Epithelial cell of proximal tubule (primary cell): ENCODE measurements around the gene ALKBH1. TPM values are rescaled to one million over a fixed set of nuclear protein-coding genes. Genes with fewer than 3 reads are reported as not detected.
"Not testable (repeated sequence)": the region's sequence is repeated elsewhere in the genome, so short reads cannot be mapped to it uniquely, and the experiment has no call there.

Experiments
- DNase-seq: peaks from one replicate; pipeline ENCODE4 v3.0.0-alpha.2; 2011; ENCODE audit warnings: low read depth
- H3K4me3 ChIP-seq: 2 replicates; pipeline ENCODE4 v1.5.1; 2011; ENCODE audit warnings: low read depth, mild to moderate bottlenecking, low read length
- total RNA-seq: library from RNA; depleted of rRNA; stranded (reverse); fragments of >200 nt; gene quantifications from 2 replicates; pipeline ENCODE4 v1.2.3, GENCODE V29; 2015
- TF ChIP-seq, protein P1 (sequence below): conservative IDR thresholded peaks from 2 replicates; pipeline ENCODE4 v1.5.1; 2012; ENCODE audit warnings: low read depth, mild to moderate bottlenecking, low read length

Gene ALKBH1, protein sequence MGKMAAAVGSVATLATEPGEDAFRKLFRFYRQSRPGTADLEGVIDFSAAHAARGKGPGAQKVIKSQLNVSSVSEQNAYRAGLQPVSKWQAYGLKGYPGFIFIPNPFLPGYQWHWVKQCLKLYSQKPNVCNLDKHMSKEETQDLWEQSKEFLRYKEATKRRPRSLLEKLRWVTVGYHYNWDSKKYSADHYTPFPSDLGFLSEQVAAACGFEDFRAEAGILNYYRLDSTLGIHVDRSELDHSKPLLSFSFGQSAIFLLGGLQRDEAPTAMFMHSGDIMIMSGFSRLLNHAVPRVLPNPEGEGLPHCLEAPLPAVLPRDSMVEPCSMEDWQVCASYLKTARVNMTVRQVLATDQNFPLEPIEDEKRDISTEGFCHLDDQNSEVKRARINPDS
- 7.3 and 12.0 TPM in 2 replicates for total RNA-seq

DNA sequence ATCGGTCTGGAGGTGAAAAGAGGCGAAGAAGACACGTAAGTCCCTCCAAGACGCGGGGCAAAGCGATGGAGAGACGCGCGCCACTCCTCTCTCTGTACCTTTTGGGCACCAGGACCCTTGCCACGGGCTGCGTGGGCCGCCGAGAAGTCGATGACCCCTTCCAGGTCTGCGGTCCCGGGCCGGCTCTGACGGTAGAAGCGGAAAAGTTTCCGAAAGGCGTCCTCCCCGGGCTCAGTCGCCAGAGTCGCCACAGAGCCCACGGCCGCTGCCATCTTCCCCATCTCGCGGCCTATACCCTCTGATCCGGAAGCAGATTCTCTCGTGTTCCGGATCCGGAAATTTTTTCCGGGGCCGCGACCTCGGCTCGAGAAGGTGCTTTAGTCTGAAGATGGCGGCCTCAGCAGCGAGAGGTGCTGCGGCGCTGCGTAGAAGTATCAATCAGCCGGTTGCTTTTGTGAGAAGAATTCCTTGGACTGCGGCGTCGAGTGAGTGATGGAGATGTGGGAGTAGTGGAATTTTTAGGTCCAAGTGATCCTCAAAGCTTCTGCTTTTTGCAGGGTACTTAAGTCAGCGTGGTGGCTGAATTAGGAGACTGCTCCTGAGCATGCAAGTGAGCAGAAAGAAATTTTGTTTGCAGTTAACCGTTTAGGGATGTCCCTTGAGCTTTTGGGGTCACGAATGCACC lies at the start of gene ALKBH1, which contains the start of gene SLIRP:
ALKBH1 (minus strand) TSS at position 300 of the 685 bp plus-strand sequence; CDS start at position 281, 19 bp downstream.
SLIRP (plus strand) TSS at position 380 of the 685 bp plus-strand sequence; CDS start at position 389, 9 bp downstream.
- DNase-seq = no peak
- TF ChIP-seq, protein P1, sequence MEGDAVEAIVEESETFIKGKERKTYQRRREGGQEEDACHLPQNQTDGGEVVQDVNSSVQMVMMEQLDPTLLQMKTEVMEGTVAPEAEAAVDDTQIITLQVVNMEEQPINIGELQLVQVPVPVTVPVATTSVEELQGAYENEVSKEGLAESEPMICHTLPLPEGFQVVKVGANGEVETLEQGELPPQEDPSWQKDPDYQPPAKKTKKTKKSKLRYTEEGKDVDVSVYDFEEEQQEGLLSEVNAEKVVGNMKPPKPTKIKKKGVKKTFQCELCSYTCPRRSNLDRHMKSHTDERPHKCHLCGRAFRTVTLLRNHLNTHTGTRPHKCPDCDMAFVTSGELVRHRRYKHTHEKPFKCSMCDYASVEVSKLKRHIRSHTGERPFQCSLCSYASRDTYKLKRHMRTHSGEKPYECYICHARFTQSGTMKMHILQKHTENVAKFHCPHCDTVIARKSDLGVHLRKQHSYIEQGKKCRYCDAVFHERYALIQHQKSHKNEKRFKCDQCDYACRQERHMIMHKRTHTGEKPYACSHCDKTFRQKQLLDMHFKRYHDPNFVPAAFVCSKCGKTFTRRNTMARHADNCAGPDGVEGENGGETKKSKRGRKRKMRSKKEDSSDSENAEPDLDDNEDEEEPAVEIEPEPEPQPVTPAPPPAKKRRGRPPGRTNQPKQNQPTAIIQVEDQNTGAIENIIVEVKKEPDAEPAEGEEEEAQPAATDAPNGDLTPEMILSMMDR = no peak
- peak within 1 kb of the TSS; percentile 99 for H3K4me3 ChIP-seq

DNA sequence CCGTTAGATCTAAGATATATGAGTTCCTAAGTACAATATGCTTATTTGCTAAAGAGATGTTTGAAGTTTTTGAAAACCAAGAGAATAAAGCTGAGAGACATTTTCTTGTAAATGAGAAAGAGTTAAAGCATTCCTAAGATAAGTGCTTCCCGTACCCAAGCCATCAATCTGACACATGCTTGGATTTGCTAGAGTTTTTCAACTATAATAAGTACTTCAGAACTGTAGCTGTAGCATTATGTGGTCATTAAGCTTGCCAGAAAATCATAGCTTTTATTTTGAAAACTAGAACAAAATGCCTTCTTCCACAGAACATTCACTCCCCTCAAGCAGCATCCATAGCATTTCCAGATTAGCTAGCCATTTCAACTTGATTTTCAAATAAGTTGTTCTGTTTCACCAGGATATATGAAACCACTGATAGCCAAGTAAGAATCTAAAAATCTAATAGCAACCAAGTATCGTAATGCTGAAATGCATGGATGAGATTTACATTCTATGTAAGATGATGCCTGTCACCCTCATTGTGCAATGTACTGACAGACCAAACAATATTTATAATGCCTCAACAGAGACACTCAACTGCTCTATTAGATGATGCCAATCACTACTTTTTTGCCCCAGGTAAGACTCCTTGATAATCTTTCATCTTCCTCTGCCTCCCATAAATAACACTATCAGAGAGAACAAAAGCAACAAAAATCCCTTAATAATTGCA lies 45.1 kb upstream of the ALKBH1 start:
- DNase-seq = no peak
- TF ChIP-seq, protein P1 = no peak
- no peak overlapping the region for H3K4me3 ChIP-seq

DNA sequence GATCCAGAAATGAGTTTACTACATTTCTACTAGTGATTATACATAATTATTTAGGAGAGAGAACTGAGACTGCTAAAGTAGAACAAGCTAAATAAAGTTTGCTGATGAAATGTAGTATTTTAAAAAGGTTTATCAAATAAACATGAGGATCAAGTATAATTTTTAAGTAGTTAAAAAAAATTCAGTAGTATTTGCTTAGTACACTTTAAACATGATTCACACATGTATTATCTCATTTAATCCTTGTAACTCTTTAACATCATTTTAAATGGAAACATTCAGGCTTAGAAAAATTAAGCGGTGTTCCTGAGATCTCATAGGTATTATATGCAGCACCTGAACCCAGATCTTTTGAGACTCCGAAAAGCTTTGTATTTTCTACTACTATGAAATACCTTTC lies 44.4 kb upstream of the ALKBH1 start:
- TF ChIP-seq, protein P1 = no peak
- H3K4me3 ChIP-seq = no peak overlapping the region
- DNase-seq = no peak

DNA sequence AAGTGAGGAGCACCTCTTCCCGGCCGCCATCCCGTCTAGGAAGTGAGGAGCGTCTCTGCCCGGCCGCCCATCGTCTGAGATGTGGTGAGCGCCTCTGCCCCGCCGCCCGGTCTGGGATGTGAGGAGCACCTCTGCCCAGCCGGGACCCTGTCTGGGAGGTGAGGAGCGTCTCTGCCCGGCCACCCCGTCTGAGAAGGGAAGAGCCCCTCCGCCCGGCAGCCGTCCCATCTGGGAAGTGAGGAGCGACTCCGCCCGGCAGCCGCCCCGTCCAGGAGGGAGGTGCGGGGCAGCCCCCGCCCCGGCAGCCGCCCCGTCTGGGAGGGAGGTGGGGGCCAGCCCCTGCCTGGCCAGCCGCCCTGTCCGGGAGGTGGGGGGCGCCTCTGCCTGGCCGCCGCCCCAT lies 39.6 kb upstream of the ALKBH1 start:
- H3K4me3 ChIP-seq = not testable (repeated sequence)

GRCh38 chr14:77746064-77746702 lies 38.4 kb upstream of the ALKBH1 start:
- no peak for DNase-seq
- no peak overlapping the region for H3K4me3 ChIP-seq
- TF ChIP-seq, protein P1 = no peak

More for the DNA sequence above, 39.6 kb upstream of the ALKBH1 start:
- not testable (repeated sequence) for DNase-seq

DNA sequence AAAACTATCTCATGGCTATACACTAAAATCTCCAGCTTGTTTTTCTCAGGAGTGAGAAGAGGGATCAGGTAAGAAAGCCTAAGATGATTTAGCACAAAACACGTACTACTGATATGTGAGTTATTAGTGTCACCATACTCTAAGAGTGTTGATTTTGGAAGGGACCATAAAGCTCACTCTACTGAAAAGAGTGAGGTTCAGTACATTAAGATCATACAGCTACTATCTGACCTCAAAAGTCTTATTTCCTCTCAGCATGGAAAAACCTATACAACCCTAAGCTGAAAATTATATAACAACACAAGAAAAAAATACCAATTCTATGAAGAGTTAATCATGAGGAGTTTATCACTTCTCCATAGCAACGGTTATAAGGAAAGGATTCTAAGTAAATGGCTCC lies 33.6 kb upstream of the ALKBH1 start:
- TF ChIP-seq, protein P1 = no peak
- H3K4me3 ChIP-seq = no peak overlapping the region
- DNase-seq = no peak
